NCI-H226 (cell line): ENCODE data around the gene RFT1.
"Not testable (repeated sequence)": the region's sequence is repeated elsewhere in the genome, so short reads cannot be mapped to it uniquely, and the experiment has no call there.

Experiments used
- DNase-seq: peaks from one replicate; pipeline ENCODE4 v3.0.0-alpha.2; 2015

The RFT1 gene

DNA sequence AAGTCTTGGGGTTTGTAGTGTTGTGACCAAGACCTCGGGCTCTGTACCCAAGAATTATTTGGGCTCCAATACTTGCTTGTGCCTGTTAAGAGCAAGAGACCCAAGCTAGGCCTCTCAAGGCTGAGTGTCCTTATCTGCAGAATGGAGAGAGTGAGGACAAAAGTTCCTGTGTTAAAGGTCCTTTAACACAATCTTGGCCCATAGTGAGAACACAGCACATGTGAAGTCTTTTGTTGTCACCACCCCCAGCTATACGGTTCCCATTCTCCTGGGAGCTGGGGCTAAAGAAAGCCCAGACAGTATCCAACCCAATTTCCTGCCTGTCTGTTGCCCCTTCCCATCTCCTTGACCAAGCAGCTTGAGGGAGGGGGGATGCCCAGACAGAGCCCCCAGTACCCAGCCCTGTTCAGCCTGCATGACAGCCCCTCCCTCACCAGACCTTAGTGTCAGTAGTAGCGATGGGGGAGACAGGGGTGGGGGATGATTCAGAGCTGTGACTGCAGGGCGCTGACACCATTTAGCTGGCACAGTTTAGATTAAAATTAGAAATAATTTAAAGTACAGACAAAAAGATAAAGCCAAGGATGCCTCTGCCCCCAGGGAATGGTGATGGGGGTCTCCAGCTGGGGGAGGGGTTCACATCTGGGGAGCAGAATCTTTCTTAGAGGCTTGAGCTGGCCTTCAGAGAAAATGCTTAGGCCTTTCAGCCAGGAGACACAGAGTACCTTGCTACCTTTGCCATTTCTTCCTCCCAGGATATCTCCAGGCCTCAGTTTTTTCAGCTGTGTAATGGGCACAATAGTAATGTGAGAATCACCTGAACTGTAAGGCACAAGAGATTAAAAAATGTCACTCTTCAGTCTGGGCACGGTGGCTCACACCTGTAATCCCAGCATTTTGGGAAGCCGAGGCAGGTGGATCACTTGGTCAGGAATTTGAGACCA, 33.5 kb upstream of the RFT1 start:
- DNase-seq: no peak

- no peak for DNase-seq
Observed at GRCh38 chr3:53162672-53163443, 32.6 kb upstream of the RFT1 start.

DNA sequence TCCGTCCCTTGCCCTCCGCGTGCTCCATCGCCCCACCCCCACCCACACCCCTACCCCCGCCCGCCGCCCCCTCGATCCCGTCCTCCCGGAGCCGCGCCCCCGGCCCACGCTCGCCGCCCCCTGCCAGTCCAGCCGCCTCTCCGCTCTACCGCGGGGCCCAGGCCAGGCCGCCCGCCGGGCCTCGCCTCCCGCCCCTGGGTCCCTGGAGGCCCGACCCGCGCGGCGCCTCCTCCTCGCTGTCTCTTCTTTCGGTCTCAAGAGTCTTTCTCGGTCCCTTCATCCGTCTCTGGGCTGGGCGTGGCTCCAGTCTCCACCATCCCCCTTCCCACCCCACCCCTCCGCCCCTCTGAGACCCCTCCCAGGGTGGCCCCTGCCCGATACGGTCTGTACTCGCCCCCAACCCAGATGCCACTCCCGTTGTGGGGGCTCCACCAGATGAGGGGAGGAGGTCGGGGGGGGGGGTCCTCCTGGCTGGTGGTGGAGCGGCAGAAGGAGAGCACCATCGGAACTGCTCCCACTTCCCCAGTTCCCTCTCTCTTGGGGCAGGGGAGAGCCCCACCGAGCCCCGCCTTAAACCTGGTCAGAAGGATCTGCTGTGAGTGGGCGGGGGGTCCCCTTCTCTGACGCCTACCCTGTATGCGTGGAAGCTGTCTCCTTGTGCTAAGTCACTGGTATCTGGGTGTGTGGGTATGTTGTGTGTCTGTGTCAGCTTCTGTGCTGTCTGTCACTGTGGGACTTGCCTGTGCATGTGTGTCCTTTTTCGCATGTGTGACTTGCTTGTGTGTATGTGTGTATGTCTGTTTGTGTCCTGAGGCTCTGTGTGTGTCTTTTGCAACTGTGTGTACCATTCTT, 31.8 kb upstream of the RFT1 start:
- no peak for DNase-seq

DNA sequence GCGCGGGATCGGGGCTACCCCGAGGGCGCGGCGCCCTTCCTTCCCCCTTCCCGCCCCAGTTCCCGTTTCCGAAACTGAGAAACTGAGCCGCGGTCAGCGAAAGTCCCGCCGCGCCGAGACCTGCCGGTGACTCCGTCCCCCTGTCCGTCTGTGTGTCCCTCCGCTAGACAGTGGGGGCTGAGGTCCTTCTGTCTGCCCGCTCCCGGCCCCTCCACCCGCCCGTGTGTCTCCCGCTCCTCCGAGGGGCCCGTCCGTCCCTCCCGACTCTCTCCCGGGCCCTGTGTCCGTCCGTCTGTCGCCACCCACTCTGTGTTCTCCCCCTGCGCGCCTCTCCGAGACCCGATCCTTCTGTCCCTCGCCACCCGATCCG, 31.2 kb upstream of the RFT1 start:
- no peak for DNase-seq

DNA sequence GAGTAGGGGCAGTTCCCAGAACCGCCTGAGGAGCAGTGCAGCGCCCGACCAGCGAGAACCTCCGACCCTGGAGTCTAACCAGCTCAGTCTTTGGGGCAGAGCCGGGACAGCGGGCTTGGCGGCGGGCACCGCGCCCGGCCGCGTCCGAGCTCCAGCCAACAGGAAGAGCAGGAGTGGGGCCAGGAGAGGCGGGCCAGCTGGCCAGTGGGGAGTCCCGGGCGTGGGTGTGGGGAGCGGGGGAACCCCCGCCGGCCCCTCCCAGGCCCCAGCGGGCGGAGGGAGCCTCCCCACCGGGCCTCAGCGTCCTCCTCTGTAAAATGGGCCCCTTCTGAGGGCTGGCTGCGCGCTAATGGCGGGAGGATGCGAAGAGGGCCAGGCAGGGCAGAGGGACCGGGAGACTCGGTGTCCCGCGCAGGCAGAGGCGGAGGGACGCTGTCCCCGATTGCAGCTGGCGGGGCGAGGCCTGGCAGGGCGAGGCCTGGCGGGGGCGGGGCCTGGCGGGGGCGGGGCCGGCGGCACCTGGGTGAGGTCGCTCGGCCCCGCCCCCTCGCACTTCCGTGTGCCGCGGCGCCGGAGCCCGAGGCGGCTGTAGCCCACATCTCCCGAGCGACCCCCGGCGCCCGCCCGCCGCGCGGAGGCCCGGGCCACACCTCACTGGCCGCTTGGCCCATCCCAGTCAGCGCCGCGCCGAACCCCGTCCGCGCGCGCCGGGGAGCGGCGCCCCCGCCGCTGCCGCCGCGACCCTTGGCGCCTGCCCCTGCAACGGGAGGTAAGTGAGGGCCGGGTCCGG, 30.6 kb upstream of the RFT1 start, which contains the start of gene PRKCD:
PRKCD (plus strand) TSS at position 550 of the 790 bp plus-strand sequence. CDS start 17,214 bp downstream, outside the sequence.
- DNase-seq: peak; percentile 72

DNA sequence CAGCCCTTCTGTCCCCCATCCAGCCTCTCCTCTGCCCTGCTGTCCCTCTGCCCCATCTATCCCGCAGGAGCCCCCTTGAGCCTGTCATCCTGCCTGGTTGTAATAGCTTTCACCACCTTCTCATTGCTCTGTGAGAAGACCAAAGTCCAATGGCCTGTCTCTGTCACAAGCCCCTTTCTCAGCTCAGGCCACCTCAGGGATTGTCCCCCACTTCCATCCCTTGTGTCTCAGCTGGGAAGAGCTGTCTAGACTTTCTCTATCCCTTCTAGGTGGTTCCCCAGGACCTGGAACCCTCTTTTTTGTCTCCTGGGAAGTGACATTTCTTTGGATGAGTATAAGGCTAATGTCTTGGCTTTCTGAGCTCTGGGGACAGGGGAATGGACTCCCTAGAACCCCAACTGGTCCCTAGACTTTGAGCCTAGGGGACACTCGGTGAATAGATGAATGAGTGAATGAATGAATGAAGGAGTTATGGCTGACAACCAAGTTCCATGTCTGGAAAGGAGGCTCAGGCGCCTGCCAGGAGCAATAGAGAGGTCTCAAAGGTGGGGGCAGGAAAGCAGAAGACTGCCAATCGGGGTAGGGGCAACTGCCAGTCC, 29.9 kb upstream of the RFT1 start:
- DNase-seq: no peak

DNA sequence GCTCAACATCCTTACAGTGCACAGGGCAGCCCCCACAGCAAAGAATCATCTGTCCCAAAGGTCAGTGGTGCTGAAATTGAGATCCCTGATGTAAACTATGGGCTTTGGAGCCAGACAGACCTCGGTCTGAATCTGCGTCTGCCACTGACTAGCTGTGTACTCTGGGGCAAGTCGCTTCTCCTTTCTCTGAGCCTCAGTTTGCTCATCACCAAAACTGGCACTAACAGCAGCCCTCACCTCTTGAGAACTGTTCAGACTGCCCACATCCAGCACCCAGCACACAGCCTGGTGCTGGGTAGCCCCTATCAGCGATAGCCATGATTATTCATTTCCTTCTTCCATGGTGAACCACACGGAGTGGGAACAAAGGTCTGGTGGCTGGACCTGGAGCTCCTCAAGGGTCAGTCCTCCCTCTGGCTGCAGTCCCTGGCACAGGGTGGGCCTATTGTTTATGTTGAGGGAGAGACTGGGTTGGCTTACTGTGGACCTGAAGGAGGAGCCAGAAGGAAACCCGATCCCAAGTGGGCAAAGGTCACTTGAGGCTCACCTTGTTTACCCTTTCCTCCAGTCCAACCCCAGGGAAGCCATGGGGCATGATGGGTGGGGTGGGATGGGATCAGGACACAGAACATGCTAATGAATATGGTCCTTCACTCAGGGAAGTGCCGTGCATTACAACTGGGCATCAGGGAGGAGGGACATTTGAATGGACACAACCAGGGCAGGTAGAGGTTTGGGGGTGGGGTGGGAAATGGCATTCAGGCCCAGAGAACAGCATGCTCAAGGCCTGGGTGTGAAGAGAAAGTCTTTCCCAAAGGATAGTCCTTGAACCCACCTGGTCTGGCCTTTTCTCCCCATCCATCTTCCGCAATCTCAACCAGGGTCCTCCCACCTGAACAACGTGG, 29.2 kb upstream of the RFT1 start:
- DNase-seq: no peak

GRCh38 chr3:53158765-53159155, 28.5 kb upstream of the RFT1 start:
- no peak for DNase-seq

DNA sequence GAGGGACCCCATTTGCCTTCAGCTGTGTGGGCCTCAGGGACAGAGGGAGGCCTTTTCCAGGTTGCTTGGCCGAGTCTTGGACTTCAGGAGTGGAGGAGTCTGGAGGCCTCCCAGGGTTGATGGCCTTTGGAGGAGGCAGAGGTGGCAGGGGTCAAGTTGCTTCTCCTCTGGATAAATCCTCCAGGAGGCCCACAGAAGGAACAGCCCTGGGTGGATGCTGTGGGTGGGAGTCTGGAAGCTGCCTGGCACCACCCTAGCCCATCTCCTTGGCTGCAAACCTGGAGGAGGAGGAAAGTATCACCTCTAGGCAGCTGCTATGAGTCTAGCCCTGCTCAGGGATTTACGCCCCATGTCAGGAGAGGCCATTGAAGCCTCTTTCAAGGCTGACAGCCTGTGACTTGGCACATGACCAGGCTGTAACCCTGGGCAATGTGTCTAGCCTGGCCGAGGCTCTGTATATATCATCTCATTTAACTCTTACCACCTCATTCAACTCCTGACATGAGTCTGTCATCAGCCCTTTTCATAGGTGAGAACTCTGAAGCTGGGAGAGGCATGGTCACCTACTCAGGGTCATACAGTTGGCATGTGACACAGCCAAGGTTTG, 27.8 kb upstream of the RFT1 start:
- DNase-seq: no peak

DNA sequence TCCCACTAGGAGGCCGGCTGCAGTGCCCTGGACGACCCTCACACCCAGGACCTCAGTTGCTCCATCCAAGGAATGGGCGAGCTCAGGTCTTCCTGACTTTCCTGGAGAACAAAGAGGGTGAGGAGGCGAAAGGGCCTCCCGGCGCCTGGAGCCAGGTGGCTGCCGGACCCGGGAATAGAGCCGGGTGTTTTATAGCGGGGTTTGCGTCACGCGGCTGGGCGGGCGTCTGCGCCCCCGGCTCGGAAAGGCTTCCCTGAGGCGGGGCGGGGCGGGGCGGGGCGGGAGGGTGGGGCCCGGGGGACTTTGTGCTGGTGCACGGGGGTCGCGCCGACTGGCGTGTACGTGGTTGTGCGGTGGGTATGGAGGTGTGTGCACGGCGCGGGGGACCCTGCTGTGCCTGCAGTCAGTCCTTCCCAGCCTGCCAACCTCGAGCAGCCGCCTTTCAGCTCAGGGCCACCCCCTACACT, 26.2 kb upstream of the RFT1 start:
- no peak for DNase-seq

- no peak for DNase-seq
Observed at GRCh38 chr3:53155760-53156159, 25.5 kb upstream of the RFT1 start.

GRCh38 chr3:53154881-53155285, 24.6 kb upstream of the RFT1 start:
- DNase-seq: peak; percentile 13

- DNase-seq: peak; percentile 33
Observed at GRCh38 chr3:53153980-53154379, 23.7 kb upstream of the RFT1 start.

GRCh38 chr3:53153264-53153823, 23.1 kb upstream of the RFT1 start:
- DNase-seq: no peak

DNA sequence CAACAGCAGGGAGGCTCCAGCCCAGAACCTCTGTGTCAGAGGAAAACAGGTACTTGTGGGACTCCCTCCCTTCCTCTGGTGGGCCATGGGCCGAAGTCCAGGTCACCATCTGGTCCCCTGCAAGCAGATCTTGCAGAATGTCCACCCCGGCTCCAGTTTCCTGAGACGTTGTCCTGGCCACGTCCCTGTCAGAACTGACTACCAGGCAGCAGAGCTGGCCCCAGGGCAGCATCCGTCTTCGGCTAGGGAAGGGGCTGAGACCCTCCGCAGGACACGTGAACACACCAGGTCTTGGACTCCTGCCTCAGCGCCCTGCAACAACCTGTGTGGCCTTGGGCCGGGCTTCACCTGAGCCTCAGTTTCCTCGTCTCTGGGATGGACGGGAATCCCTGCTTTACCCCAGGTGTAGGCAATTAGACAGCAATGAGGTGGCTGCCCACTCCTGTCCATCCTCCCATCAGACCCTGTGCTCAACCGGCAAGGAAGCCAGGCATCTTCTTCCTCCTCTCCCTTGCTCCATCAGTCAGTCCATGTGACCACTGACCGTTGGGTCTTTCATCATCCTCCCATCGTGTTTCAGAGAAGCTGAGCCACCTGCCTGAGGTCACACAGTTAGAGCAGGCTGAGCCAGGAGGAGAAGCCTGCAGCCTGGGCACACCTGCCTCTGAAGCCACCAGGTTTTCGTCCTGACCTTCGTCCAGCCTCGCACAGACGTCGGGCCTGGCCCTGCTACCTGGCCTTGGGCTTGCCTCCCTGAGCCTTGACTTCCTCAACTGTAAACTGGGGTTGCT, 21.8 kb upstream of the RFT1 start:
- DNase-seq: no peak

- no peak for DNase-seq
Observed at GRCh38 chr3:53151465-53151864, 21.2 kb upstream of the RFT1 start.

DNA sequence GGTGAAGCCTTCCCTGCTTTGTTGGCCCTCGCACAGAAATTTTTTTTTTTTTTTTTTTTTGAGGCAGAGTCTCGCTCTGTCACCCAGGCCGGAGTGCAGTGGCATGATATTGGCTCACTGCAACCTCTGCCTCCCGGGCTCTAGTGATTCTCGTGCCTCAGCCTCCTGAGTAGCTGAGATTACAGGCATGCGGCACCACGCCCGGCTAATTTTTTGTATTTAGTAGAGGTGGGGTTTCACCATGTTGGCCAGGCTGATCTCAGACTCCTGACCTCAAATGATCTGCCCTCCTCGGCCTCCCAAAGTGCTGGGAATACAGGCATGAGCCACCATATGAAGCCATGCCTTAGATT, 20.8 kb upstream of the RFT1 start:
- DNase-seq: not testable (repeated sequence)

GRCh38 chr3:53150247-53151085, 20.2 kb upstream of the RFT1 start:
- DNase-seq: no peak
